Right hindlimb (tissue), 1 donor: ENCODE data around the gene HIKESHI.

Source experiments
- DNase-seq: peaks from one replicate; pipeline ENCODE4 v3.0.0-alpha.2; 2018

Gene HIKESHI

DNA sequence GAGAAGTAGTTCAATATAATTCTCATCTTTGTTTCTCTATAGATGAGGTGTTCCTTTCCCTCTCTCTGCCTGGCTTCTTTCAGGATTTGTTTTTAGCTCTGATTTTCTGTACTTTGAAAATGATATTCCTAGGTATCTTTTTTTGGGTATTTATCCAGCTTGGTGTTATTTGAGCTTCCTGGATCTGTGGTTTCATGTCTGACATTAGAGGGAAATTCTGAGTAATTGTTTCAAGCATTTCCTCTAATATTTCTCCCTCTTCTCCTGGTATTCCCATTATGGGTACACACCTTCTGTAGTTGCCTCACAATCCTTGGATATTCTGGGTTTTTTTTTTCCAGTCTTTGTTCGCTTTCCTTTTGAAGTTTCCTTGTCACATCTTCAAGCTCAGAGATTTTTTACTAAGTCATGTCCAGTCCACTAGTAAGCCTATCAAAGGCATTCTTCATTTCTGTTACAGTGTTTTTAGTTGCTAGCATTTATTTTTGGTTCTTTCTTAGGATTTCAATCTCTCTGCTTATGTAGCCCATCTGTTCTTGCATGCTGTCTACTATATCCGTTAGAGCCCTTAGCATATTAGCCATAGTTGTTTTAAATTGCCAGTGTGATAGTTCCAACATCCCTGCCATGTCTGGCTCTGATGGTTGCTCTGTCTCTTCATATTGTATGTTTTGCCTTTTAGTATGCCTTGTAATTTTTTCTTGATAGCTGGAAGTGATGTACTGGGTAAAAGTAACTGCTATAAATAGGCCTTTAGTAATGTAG lies 78.4 kb downstream of the HIKESHI start:
- no peak for DNase-seq

GRCh38 chr11:86383041-86383955 lies 81.3 kb downstream of the HIKESHI start:
- DNase-seq: no peak

DNA sequence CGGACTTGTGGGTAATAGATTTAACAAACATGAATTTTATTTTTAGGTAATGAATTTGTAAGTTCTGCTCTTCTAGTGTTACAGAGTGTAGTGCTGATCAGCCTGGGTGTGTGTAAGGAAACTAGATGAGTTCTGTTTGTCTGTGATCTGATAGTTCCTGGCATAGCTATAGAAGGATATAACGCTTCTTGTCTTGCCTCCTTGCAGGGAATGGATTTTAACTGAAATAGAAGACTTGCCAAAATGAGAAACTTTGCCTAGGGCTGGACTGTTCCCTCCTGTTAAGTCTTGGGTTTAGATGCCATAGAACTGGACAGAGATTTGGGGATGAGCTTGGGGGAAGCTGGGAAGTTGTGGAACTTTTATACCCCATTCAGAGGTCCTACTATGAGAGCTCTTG lies 84.2 kb downstream of the HIKESHI start:
- DNase-seq: no peak

- no peak for DNase-seq
Observed at GRCh38 chr11:86386746-86387145, 84.7 kb downstream of the HIKESHI start.

DNA sequence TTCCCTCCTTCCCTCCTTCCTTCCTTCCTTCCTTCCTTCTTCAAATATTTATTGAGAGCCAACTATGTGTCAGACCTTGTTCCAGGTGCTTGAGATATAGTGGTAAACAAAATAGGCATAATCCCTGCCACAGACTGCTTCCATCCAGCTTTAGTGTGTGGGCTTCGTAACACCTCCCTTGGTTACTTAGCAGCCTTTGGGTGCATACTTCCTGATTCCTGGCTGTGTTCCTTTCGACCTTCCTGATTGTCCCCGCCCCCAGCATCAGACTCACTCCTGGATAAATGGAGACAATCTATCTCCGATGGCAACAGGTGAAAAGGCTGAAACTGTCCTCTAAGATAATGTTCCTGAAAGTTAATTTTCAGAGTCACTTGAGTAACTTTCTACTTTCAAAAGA lies 86.2 kb downstream of the HIKESHI start:
- DNase-seq: no peak

DNA sequence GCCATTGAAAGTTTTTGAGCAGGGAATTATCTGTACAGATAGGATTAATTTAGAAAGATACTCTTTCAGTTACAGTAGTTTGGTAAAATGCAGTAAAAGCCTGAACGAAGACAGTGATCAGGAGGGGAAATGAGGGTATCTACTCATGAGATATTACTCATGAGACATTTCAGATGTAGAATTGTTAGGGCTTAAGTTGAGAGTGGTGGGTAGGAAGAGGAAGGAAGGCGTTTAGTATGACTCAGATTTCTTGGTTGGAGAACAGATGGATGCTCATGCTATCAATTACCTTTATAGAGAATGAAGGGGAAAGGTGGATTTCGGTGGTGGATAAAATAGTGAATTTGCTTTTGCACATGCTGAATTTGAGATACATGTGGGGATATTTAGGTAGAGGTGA lies 88.4 kb downstream of the HIKESHI start:
- DNase-seq: no peak

DNA sequence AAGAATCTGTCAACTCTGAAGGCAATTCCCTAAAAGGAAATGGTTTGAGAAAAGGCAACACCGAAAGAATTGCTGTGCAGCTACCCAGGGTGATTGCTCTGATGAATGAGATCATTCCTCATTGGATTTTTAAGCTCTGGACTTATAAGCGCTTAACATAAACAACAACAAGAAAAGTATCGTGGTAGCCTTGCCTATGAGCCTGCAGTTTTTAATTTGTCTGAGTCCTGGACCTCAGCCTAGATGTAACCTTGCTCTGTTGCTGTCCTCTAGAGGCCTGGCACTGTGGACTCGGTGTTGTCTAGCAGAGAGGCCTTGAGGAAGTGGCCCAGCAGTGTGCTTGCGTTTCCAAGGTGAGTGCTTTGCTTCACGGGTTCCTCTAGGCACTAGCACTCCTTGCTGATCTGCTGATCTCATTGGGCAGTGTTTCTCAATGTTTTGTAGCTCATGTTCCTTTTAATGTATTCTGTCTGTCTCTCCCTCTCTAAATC lies 93.1 kb downstream of the HIKESHI start:
- no peak for DNase-seq
